Measurements from ENCODE around the gene VPS4B.
"Not testable (repeated sequence)": the region's sequence is repeated elsewhere in the genome, so short reads cannot be mapped to it uniquely, and the experiment has no call there.

The VPS4B gene

DNA sequence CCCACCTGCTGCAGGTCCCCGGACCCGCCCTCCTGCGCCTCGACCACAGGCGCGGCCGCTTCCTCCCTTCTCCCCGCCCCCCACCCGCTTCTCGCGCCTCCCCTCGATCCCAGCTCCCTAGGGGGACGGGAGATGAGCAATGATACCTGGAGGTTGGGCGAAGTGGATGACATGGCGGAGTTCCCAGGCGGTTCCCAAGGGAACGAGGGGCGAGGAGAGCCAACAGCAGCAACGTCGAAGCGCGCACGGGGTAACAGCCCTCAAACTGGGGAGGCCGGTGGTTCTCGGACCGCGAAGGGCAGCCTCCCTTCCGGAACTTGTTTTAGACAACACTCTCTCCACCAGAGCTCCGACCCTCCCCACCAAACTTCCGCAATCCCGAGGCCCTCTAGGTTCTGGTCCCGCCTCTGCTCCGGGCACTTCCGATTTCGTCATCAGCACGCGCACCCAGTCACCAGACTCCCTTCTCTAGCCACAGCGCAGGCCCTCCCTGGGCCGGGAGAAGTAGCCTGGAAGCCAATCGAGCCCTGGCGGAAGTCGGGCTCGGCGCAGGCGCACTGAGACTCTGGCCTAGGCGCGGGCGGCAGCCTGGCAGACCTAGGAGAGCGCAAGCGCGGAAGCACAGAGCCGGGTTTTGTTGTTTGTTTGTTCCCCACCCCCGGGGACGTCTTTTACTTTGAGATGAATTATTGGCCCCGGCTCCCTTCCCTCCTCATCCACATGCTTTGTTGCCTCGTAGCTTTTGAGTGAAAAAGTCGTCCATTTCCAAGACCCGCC lies at the start of gene VPS4B:
TSS of gene VPS4B (minus strand) at position 390 of the 777 bp plus-strand sequence. CDS start at position 173, 217 bp downstream.
- peak within 1 kb of the TSS; percentile 95 for H3K27ac ChIP-seq
- peak; percentile 98 for DNase-seq (ENCODE audit: low read depth, low spot score)

DNA sequence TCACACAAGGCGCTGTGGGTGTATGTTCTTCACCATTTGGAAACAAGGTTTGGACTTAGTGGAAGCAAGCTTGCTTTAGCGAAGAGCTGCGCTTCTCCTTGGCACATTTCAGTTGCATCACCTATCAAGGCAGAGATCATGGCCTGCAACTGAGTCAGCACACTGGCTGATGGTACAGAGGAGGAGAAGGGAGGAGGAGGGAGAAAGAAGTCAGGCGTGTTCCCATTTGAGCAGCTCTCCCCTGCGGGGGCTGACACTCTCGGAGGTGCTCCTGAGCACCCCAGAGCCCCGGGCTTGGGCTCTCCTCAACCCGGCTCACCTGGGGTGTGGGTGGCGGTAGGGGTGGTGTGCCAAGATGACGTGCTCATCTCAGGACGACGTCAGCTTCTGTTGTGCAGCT lies 48.5 kb upstream of the VPS4B start:
- peak overlapping the region; percentile 98 for H3K27ac ChIP-seq
- no peak for DNase-seq (ENCODE audit: low read depth, low spot score)

DNA sequence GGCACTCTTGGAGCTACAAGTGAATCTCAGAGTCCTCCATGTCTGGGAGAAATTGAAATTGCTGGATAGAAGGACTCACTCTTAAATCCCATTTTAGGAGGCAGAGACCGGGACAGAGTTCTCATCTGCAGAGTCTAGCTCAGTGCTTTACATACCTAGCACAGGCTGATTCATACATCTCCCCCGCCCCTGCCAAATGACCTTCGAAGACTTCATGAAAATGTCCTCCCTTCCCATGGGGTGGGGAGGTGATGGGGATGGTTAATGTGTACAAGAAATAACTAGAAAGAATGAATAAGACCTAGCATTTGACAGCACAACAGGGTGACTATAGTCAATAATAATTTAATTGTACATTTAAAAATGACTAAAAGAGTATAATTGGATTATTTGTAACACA lies 46.3 kb upstream of the VPS4B start:
- no peak overlapping the region for H3K27ac ChIP-seq
- DNase-seq (ENCODE audit: low read depth, low spot score), result no peak

DNA sequence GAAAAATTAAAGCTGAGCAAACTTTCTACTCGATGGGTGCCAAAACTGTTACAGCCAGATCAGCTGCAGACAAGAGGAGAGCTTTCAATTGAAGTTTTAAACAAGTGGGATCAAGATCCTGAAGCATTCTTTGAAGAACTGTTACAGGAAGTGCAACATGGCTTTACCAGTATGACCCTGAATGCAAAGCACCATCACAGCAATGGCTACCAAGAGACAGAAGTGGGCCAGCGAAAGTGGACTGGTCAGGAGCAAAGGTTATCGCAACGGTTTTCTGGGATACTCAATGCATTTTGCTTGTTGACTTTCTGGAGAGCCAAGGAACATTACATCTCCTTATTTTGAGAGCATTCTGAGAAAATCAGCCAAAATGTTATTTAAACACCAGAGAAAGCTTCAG lies 45.4 kb upstream of the VPS4B start:
- DNase-seq (ENCODE audit: low read depth, low spot score), result no peak
- H3K27ac ChIP-seq, result no peak overlapping the region

DNA sequence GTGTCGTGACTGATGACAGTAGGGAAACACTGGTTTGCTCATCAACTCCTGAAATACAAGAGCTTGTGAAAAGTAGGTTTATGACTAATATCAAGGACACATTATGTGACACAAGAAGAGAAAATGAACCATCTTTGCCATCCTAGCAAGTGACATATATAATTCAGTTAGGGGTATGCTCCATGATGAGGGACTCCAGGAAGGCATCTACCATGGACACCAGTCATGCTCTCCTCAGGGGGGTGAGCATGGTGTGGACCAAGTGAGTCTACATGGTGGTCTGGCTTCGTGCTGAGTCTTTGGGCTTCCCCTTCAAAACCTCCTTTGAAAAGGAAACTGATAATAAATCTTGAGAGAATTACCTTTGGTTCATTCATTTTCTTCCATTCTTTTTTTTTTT lies 42.8 kb upstream of the VPS4B start:
- no peak for DNase-seq (ENCODE audit: low read depth, low spot score)
- no peak overlapping the region for H3K27ac ChIP-seq

DNA sequence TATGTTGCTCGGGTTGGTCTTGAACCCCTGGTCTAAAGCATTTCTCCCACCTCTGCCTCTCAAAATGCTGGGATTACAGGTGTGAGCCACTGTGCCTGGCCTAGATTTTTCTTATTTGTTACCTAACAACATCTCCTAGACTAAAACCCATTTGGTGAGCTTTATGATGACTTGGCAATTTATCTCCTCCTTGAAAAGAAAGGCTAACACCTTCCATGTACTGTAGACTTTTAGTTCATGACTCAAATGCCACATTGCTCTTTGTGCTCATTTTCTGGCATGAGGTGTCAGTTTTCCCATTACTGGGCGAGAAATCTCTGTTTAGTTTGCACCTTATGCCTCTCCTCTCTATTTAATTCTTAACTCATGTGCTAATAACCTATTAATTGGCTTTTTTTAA lies 42.2 kb upstream of the VPS4B start:
- no peak for DNase-seq (ENCODE audit: low read depth, low spot score)
- no peak overlapping the region for H3K27ac ChIP-seq

DNA sequence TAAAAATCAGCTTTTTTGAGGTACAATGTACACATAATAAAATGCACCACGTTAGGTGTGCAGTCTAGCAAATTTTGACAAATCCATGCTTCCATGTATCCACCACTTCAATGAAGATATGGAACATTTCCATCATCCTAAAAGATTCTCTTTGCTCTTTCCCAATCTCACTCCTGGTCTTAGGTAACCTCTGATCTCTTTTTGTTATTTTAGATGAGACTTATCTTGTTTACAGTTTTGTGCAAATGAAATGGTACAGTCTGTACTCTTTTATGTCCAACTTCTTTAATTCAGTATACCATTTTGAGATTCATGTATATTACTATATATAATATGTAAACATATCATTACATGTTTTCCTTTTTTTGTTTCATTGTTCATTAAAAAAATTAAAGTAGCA lies 38.1 kb upstream of the VPS4B start:
- no peak for DNase-seq (ENCODE audit: low read depth, low spot score)
- no peak overlapping the region for H3K27ac ChIP-seq

DNA sequence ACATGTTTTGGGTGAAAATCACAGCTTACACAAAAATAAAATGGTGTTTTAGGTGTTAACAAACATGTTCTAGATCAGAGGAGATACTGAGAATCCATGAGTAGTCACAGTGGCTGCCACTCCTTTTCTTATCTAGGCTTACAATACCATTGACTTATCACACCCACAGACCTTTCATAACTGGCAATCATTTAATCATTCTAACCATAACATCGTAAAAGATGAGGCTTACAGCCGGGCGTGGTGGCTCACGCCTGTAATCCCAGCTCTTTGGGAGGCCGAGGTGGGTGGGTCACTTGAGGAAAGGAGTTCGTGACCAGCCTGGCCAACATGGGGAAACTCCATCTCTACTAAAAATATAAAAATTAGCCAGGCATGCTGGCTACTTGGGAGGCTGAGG lies 35.7 kb upstream of the VPS4B start:
- H3K27ac ChIP-seq, result peak overlapping the region; percentile 36
- no peak for DNase-seq (ENCODE audit: low read depth, low spot score)

DNA sequence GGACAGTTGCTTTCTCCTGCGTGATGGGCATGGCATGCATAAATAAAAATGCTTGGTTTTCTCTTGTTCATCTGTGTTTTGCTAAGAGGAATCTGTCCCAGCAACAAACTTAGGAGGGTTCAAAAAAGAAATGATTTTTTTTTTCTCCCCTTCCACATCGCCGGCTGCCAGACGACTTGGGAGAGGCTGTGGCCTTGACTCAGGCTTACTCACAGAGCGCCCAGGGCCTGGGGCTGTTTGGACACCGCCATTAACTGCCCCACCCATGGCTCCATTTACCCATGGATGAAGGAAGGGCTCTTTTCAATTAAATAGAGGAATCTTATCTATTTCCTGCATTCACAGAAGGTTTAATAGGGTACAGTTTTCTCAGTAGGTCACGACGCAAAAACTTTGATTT lies 32.2 kb upstream of the VPS4B start:
- peak; percentile 76 for DNase-seq (ENCODE audit: low read depth, low spot score)
- peak overlapping the region; percentile 90 for H3K27ac ChIP-seq

DNA sequence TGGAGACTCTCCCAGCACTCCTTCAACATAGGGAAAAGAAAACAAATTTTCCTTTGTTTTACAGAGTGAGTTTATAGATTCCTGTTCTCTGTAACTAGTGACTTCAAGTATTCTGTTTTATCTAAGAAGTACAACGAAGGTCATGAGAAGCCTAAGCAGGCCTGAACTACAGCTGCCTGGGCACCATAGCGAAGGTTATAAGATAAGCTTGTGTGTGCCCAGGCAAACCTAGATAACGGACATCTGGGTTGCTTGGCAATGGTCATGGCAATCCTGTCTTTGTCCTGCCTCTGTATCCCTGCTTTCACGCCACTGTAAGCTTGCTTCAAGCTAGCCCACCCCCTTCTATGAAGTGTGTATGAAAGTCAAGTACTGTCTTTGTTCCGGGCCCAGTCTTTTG lies 30.5 kb upstream of the VPS4B start:
- peak overlapping the region; percentile 90 for H3K27ac ChIP-seq

DNA sequence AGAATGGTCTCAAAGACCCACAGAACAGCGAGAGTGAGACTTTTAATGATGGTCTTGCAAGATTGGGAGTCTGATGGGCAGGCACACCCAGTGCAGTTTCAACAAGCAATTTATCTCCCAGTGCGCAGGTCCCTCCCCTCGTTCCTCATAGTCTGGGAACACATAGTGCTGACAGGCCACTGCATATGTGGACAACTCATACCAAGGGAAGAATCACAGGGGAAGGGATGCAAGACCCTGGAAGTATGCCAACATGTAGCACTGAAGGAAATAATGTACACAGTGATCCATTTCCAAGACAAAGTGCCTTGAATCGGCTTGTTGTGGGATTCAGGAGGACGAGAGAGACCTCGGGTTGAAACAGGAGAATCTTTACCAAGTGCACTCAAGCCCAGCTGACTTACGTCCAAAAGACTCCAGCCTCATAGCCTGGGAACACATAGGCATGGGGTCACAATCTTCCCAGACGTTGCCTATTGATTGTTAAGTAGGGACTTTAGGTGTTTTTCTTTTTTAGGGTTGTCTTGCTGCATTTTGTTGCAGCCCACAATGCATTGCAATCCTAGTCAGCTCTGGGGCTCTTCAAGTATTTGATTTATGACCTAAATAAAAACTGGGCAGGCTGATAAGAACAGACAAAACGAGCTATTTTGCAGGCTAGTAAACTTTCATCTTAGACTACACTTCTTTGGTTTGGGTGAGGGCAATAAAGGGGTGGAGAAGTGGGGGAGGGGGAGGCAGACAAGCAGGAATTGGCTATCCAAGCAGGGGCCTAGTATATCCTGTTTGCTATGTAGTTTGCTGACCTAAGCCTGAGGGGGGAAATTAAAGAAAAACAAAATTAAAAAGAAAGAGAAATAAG lies 29.8 kb upstream of the VPS4B start:
- DNase-seq (ENCODE audit: low read depth, low spot score), result peak; percentile 88
- H3K27ac ChIP-seq, result peak overlapping the region; percentile 90

More for the DNA sequence above, 30.5 kb upstream of the VPS4B start:
- not testable (repeated sequence) for DNase-seq (ENCODE audit: low read depth, low spot score)

DNA sequence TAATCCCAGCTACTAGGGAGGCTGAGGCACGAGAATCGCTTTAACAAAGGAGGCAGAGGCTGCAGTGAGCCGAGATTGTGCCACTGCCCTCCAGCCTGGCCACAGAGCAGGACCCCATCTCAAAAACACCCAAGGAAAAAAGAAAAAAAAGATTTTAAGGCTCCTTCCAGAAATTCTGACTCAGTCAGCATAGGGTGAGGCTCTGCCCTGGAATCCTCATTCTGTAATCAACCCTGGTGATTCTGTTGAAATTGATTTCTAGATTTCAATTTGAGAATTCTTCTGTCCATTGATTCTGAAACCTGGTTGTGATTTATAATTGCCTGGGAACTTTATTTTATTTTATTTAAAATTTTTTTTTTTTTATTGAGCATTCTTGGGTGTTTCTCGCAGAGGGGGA lies 27.1 kb upstream of the VPS4B start:
- no peak for DNase-seq (ENCODE audit: low read depth, low spot score)
- H3K27ac ChIP-seq, result peak overlapping the region; percentile 44

DNA sequence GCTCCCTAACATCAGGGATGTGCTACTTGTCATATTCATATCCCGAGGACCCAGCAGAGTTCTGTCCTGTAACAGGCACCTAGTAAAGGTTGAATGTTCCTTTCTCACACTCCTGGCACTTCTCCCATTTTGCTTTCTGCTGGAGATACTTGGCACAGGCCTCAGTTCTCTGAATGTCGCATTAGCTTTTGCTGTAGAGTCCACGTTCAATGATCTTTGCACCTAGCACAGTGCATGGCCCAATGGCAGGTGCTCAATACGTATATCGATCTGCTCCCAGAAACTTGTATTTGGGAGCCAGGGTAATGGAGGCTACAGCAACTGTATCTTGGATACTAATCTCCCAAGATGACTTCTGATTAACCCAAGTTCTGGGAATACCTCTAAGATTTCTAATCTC lies 24.8 kb upstream of the VPS4B start:
- DNase-seq (ENCODE audit: low read depth, low spot score), result no peak
- H3K27ac ChIP-seq, result peak overlapping the region; percentile 98

DNA sequence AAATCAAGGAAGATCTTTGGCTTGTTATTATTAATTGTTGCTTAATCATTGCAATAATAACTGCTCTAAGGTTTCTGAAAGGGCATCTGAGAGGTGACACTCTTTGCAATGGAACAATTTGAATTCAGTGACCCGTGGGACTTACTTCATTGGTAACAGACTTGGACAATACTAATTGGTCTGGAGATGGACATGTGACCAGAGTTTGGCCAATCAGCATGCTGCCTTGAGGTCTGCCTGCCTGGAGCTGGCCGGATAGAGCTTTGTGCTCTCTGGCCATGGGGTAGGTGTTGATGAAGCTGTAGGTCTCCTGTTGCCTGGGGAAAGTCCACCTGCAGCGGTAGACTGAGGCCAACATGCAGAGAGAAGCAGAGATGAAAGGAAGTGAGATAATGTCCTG lies 24.0 kb upstream of the VPS4B start:
- no peak for DNase-seq (ENCODE audit: low read depth, low spot score)
- H3K27ac ChIP-seq, result peak overlapping the region; percentile 98

DNA sequence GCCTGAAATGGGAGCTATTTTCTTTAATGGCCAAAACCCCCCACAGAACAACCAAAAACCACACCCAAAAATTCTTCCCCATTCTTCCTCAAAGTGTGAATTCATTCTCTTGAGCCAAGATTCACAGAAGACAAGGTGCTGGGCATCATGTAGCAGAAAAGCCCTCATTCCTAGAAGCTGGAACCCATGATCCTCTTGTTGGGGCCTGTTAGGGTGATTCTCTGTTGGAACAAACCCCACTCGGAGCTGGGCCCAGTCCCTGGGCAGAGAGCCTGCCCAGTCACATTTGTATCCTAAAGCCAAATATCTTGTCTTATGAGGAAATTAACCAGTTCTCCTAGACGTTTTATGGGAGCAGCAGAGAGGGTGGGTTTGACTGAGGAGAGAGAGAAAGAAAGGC lies 22.8 kb upstream of the VPS4B start:
- peak overlapping the region; percentile 98 for H3K27ac ChIP-seq
- peak; percentile 76 for DNase-seq (ENCODE audit: low read depth, low spot score)

DNA sequence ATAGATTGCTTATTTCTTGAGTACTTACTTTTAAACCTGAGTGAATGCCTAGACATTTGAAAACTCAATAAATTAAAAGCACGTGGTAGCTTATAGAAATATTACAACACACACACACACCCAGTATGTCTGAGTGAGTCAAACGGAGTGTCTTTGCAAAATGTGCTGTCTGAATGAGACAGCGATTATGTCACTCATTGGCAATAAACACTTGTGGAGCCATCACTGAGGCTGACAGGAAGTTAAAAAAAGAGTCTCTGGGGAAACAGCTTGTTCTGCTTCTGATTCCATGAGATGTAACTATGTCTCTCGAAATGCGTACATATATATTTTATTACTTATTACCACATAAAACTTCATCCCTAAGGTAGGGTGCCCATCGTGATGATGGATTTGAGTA lies 22.3 kb upstream of the VPS4B start:
- DNase-seq (ENCODE audit: low read depth, low spot score), result peak; percentile 98
- H3K27ac ChIP-seq, result peak overlapping the region; percentile 98

DNA sequence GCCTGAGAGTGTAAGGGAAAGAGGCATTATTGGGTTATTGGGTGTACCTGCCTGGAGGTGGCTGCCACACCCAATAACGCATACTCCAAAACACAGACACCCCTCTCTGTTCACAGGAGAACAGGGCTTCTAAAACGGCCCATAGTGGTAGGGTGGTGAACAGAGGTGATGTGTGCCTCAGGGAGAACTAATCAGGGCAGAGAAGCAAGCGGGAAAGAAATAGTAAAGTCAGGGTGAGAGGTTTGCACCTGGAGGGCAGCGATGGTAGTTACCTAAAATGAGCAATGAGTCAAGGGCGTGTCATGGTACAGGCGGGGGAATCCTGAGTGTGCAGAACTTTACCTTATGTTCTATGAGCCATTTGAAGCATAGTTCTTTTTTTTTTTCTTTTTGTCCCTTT lies 21.6 kb upstream of the VPS4B start:
- DNase-seq (ENCODE audit: low read depth, low spot score), result peak; percentile 65
- peak overlapping the region; percentile 98 for H3K27ac ChIP-seq

DNA sequence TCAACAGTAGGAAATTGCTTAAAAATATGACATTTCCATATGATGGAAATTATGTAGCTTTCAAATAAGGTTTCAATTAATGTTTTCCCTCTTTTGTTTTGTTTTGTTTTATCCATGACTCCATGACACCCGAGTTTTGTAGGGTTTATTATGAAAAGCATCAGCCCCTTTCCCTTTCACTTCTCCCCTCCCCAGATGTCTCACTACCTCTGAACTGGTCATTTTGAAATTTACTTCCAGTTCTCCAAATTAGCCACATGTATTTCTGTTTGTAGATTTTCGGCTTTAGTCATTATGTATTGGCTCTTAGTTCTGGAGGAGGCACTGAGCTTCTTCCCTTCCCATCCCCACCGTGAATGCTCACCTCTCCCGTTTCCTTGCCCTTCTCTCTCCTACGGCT lies 18.6 kb upstream of the VPS4B start:
- no peak for DNase-seq (ENCODE audit: low read depth, low spot score)
- H3K27ac ChIP-seq, result peak overlapping the region; percentile 42

DNA sequence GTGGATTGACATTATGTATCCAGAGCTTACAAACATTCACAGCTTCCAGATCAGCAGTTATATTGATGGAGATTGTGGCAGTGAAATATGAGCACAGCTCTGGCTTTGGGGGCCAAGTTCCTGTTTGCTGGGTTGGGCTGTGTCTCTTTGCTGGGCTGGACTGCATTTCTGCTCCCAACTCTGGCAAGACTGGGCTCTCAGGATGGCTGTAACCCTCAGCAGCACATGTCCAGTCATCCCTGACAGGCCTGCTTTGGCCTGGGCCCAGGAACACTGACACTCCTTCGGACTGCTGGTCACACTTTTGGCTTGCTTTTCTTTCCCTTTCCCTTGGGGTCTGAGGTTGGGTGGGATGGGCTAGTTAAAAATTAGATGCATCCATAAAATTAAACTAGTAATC lies 17.9 kb upstream of the VPS4B start:
- DNase-seq (ENCODE audit: low read depth, low spot score), result no peak
- H3K27ac ChIP-seq, result peak overlapping the region; percentile 42

DNA sequence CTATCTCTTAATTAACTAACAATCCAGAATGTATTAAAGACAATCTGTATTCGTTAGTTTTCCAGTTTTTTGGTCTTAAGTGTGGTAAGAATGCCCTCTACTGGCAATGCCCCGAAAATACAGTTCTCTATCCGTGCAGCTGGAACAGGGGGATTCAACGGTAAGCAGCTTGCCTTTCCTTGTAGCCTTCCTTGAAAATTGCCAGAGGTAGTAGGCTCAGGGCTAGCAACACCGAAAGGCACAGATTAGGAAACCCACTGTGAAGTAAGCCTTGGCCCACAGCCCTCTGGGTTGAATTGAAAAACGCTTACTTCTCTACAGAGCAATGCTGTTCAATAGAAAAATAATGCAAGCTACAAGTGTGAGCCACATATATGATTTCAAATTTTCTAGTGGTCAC lies 17.1 kb upstream of the VPS4B start:
- H3K27ac ChIP-seq, result peak overlapping the region; percentile 5
- no peak for DNase-seq (ENCODE audit: low read depth, low spot score)

DNA sequence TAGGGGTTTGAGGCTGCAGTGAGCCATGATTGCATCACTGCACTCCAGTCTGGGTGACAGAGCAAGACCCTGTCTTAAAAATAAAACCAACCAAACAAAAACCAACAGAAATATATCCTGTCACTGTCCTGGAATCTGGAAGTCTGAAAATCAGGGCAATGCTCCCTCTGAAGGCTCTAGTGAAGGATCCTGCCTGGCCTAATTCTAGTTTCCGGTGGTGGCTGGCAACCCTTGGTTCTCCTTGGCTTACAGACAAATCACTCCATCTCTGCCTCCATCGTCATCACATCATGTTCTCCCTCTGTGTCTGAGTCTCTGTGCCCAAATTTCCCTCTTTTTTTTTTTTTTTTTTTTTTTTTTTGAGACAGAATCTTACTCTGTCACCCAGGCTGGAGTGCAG lies 15.9 kb upstream of the VPS4B start:
- peak overlapping the region; percentile 5 for H3K27ac ChIP-seq
- no peak for DNase-seq (ENCODE audit: low read depth, low spot score)
